ENCODE results near the gene C2orf15. TPM values are rescaled to one million over a fixed set of nuclear protein-coding genes. Genes with fewer than 3 reads are reported as not detected.

C2orf15 gene
- total RNA-seq, 1 experiment from 2014 or later = 1.9 TPM

GRCh38 chr2:99159594-99159993 is 18.1 kb downstream of the C2orf15 start:
- ChIA-PET CTCF (no interaction called here), POLR2A (no interaction called here), RAD21 (ENCODE audit: low non-redundant PET in 1 of 2, low total read pairs in 2 of 2, uncharacterized antibody in 2 of 2, unreplicated experiment in 2 of 2) (no interaction called here)
- Histone ChIP-seq H3K4me2 (ENCODE audit: low read length) (no peak overlapping the region), H3K27ac (ENCODE audit: low read depth, low read length) (no peak overlapping the region), H3K4me1 (ENCODE audit: control insufficient read depth in 1 of 2, insufficient read depth in 2 of 2, low read length in 2 of 2) (peaks cover 5 to 6% of the 10 kb centered on the region in 2 experiments; a peak in 2 of 4 replicates), H3K9ac (ENCODE audit: low read length) (no peak overlapping the region), H3K4me3 (replicated peaks in 1 of 2; ENCODE audit: low read depth in 1 of 2, low read length in 2 of 2) (no peak overlapping the region), H2AFZ (ENCODE audit: low read depth, low read length, poor library complexity, severe bottlenecking) (no peak overlapping the region), H3K79me2 (ENCODE audit: insufficient read depth, low read length) (peaks cover 5% of the 10 kb centered on the region; the same call in 1 of the 2 replicates), H3K27me3 (ENCODE audit: insufficient read depth, low read length) (no peaks in the 10 kb centered on the region), H3K9me2 (ENCODE audit: insufficient read depth) (no peaks in the 10 kb centered on the region), H3K36me3 (ENCODE audit: control insufficient read depth in 1 of 2, insufficient read depth in 2 of 2, low read length in 2 of 2) (0 out of 4 replicates have a peak, but pooled peaks cover 0 to 3% of the 10 kb centered on the region in 2 experiments), H3K9me3 (ENCODE audit: control insufficient read depth in 1 of 2, insufficient read depth in 1 of 2, low read depth in 1 of 2, low read length in 2 of 2) (no peaks in the 10 kb centered on the region), H4K20me1 (ENCODE audit: insufficient read depth) (no peaks in the 10 kb centered on the region)
- no peak for DNase-seq (ENCODE audit: low read depth, low spot score)
- BruUV-seq (replicated peaks) = no TSS peak
- intact Hi-C loops (cut with micrococcal nuclease) = loop anchor here (10.0 kb wide), 1 partner anchor 335 kb away; the partner anchor contains the start of gene REV1
- ATAC-seq = no peak
- TF ChIP-seq ZNF274 (IDR thresholded peaks at IDR 0.05; ENCODE audit: low read depth, low read length) (no peak), ELF1 (IDR thresholded peaks at IDR 0.05; ENCODE audit: borderline replicate concordance, low read depth) (no peak), CBX3 (IDR thresholded peaks at IDR 0.05; ENCODE audit: low read depth) (no peak), ATF3 (IDR thresholded peaks at IDR 0.05) (no peak), ZFX (IDR thresholded peaks at IDR 0.05) (no peak), CEBPB (IDR thresholded peaks at IDR 0.05; ENCODE audit: low read depth) (no peak), SIN3A (IDR thresholded peaks at IDR 0.05; ENCODE audit: low read depth) (no peak), RAD21 (IDR thresholded peaks at IDR 0.05; ENCODE audit: low read depth) (no peak), EZH2 (IDR thresholded peaks at IDR 0.05) (no peak), EGR1 (IDR thresholded peaks at IDR 0.05; ENCODE audit: low read depth) (no peak), MAX (IDR thresholded peaks at IDR 0.05) (no peak), TCF7L2 (IDR thresholded peaks at IDR 0.05; ENCODE audit: borderline replicate concordance, extremely low read depth, insufficient read depth, insufficient read length) (no peak), POLR2A (IDR thresholded peaks at IDR 0.05; ENCODE audit: borderline replicate concordance, extremely low read depth, insufficient read depth, insufficient read length) (no peak), FOSL1 (IDR thresholded peaks at IDR 0.05; ENCODE audit: low read depth) (no peak), CTCF (IDR thresholded peaks at IDR 0.05 in 2 of 3, conservative IDR thresholded peaks at IDR 0.05 in 1 of 3; ENCODE audit: borderline replicate concordance in 1 of 3, insufficient read depth in 1 of 3, low read depth in 2 of 3, low read length in 2 of 3) (no peak), YY1 (IDR thresholded peaks at IDR 0.05; ENCODE audit: extremely low read depth, insufficient replicate concordance, low read depth, low read length) (no peak)

Measured in HCT116 (cell line).